K562 (cell line): Measurements from ENCODE around the gene ZP1. TPM values are rescaled to one million over a fixed set of nuclear protein-coding genes. Genes with fewer than 3 reads are reported as not detected.
A peak's percentile ranks its signal among the peaks of the same experiment; 100 is the strongest.

Experiments
- ATAC-seq: fragments of 200-7000 bp; cut with Tn5 transposase; 3 replicates; pipeline ENCODE4 v1.9.1; 2020; ENCODE audit warnings: moderate library complexity
- BruUV-seq: library from RNA; stranded (reverse); fragments of 400-500 nt; replicated peaks from 2 replicates; lab custom pipeline; 2021; lab: Mats Ljungman, UMichigan
- CTCF ChIA-PET: fragments of 300-600 bp; formaldehyde crosslinking; extraction: SDS; loops from one replicate; lab custom pipeline; 2021; ENCODE audit warnings: low intra/inter-chr PET ratio; lab: Yijun Ruan, JAX
- POLR2A ChIA-PET: fragments of 300-600, 350-650 bp; sonication (Branson Sonifier 250); formaldehyde crosslinking; extraction: SDS; loops from one replicate; lab custom pipeline; 2021; ENCODE audit warnings: antibody characterized with exemption, inconsistent platforms; lab: Yijun Ruan, JAX
- DNase-seq, 4 experiments: peaks; one replicate each; pipeline versions ENCODE4 v3.0.0 to v3.0.0-alpha.2; 2011 to 2018; ENCODE audit warnings: low spot score in 3 of 4, mixed read lengths in 3 of 4; ENCODE audit errors: extremely low read depth in 1 of 4
- FAIRE-seq: peaks from 2 replicates; lab custom pipeline; 2011; peaks lifted over from hg19 to GRCh38; lab: Jason Lieb, UNC
- H2AFZ ChIP-seq: 2 replicates; pipeline ENCODE4 v1.6.0; 2011; ENCODE audit warnings: low read depth, low read length, control low read depth, inconsistent platforms
- H3K27ac ChIP-seq: fragments of 200-600 bp; 3 replicates; pipeline ENCODE4 v1.8.0; 2011; ENCODE audit warnings: low read depth, mild to moderate bottlenecking, control low read depth, inconsistent platforms, low read length, moderate library complexity, mixed read lengths; ENCODE audit errors: extremely low read depth
- H3K27me3 ChIP-seq, 2 experiments: fragments of 300-600 bp in 1 of 2; 2 replicates in 1 of 2; 3 replicates in 1 of 2; pipeline versions ENCODE4 v1.6.0 to v1.8.0; 2011; ENCODE audit warnings: inconsistent platforms in 2 of 2, low read length in 2 of 2, mild to moderate bottlenecking in 1 of 2, mixed read lengths in 1 of 2, moderate library complexity in 1 of 2; ENCODE audit not compliant: control insufficient read depth in 2 of 2, insufficient read depth in 2 of 2
- H3K36me3 ChIP-seq: fragments of 300-600 bp; 3 replicates; pipeline ENCODE4 v1.8.0; 2011; ENCODE audit warnings: mild to moderate bottlenecking, low read length, inconsistent platforms; ENCODE audit not compliant: control insufficient read depth, insufficient read depth
- H3K4me1 ChIP-seq, 2 experiments: fragments of 200-600 bp in 1 of 2; replicated peaks in 1 of 2; 2 replicates in 1 of 2; 3 replicates in 1 of 2; pipeline versions ENCODE4 v1.5.1 to v1.8.0; 2011; ENCODE audit warnings: inconsistent platforms in 2 of 2, low read length in 2 of 2, mild to moderate bottlenecking in 1 of 2, mixed read lengths in 1 of 2, moderate library complexity in 1 of 2; ENCODE audit not compliant: control insufficient read depth in 2 of 2, insufficient read depth in 2 of 2
- H3K4me2 ChIP-seq: 2 replicates; pipeline ENCODE4 v1.6.1; 2011; ENCODE audit warnings: low read length, control low read depth, inconsistent platforms, mixed read lengths; ENCODE audit not compliant: insufficient read depth
- H3K4me3 ChIP-seq: fragments of 200-600 bp; sonication (generic), shearing (Covaris generic); 2 replicates; pipeline ENCODE4 v1.5.1; 2016; ENCODE audit warnings: control low read depth, inconsistent platforms
- H3K79me2 ChIP-seq: fragments of 200-600 bp; 3 replicates; pipeline ENCODE4 v1.8.0; 2011; ENCODE audit warnings: low read length, inconsistent platforms; ENCODE audit not compliant: control insufficient read depth, insufficient read depth
- H3K9ac ChIP-seq, 2 experiments: 2 replicates each; pipeline versions ENCODE4 v1.6.0 to v1.6.1; 2011; ENCODE audit warnings: low read depth in 2 of 2, low read length in 2 of 2, control low read depth in 1 of 2, inconsistent platforms in 1 of 2, mild to moderate bottlenecking in 1 of 2, mixed read lengths in 1 of 2; ENCODE audit not compliant: insufficient read depth in 1 of 2
- H3K9me1 ChIP-seq: one replicate; pipeline ENCODE4 v1.6.0; 2011; ENCODE audit warnings: inconsistent platforms, mild to moderate bottlenecking, low read length, moderate library complexity; ENCODE audit not compliant: control insufficient read depth, insufficient read depth
- H3K9me3 ChIP-seq: replicated peaks from 2 replicates; pipeline ENCODE4 v1.5.1; 2011; ENCODE audit warnings: low read depth, low read length, inconsistent platforms; ENCODE audit not compliant: control insufficient read depth, insufficient read depth
- H4K20me1 ChIP-seq: replicated peaks from 2 replicates; pipeline ENCODE4 v1.6.1; 2011; ENCODE audit warnings: low read length, inconsistent platforms, mixed read lengths; ENCODE audit not compliant: control insufficient read depth, insufficient read depth
- ARNT ChIP-seq, 2 experiments: fragments of 450-650 bp; IDR thresholded peaks; 2 replicates each; pipeline ENCODE4 v1.6.1; 2016; ENCODE audit warnings: mild to moderate bottlenecking in 1 of 2
- CAMTA2 ChIP-seq: fragments of 250-450 bp; sonication (Bioruptor Pico); conservative IDR thresholded peaks from 2 replicates; pipeline ENCODE4 v1.5.1; 2022
- CREM ChIP-seq: IDR thresholded peaks from 2 replicates; pipeline ENCODE4 v1.6.1; 2014; ENCODE audit warnings: antibody characterized with exemption, low read depth
- RAD21 ChIP-seq, 2 experiments: fragments of 250-450 bp in 1 of 2; fragments of 450-650 bp in 1 of 2; sonication (Bioruptor Pico) in 1 of 2; formaldehyde crosslinking in 1 of 2; IDR thresholded peaks in 1 of 2; conservative IDR thresholded peaks in 1 of 2; 2 replicates each; pipeline versions ENCODE4 v1.4.0 to v1.8.0; 2020 to 2022; ENCODE audit warnings: mild to moderate bottlenecking in 2 of 2, moderate library complexity in 1 of 2
- SMC3 ChIP-seq: conservative IDR thresholded peaks from 2 replicates; pipeline ENCODE4 v1.6.1; 2011; ENCODE audit warnings: low read depth, low read length, improper control_type of control experiment; ENCODE audit not compliant: insufficient read depth
- ZNF354B ChIP-seq: fragments of 250-450 bp; sonication (Bioruptor Pico); IDR thresholded peaks from 2 replicates; pipeline ENCODE4 v1.4.0; 2020
- WGBS: fragments of 100-300 bp; shearing (Covaris generic); methylation state at CpG from one replicate; pipeline ENCODE4 v1.1.6; 2016; ENCODE audit warnings: low coverage, mixed read lengths; ENCODE audit not compliant: insufficient coverage; ENCODE audit errors: missing lambda C conversion rate; 5-methylcytosine and 5-hydroxymethylcytosine counted together
- in situ Hi-C: fragments of 300-500 bp; cut with MboI; formaldehyde crosslinking; loops from 4 replicates; pipeline ENCODE4 v1.15.0; 2018; ENCODE audit warnings: inconsistent platforms, mixed read lengths
- intact Hi-C: fragments of 100-400 bp; cut with micrococcal nuclease; formaldehyde crosslinking; loops from 2 replicates; pipeline ENCODE4 v1.14.2; 2022
- polyA plus RNA-seq, 8 experiments: library from polyadenylated mRNA; depleted of rRNA in 4 of 8; stranded (reverse) in 5 of 8; unstranded in 3 of 8; fragments of >200 nt; fragmentation: Nextera tagmentation in 2 of 8; fragmentation: Illumina TruSeq in 1 of 8; extraction: Ambion mirVana in 2 of 8; extraction: Trizol in 1 of 8; gene quantifications; 2 replicates each; pipeline versions ENCODE4 v1.2.1 to v1.2.3, GENCODE V29; 2011 to 2014; ENCODE audit warnings: inconsistent platforms in 1 of 8, missing spikeins in 1 of 8
- total RNA-seq, 7 experiments: library from RNA; depleted of rRNA in 6 of 7; stranded (reverse); fragments of >200 nt in 6 of 7; fragmentation: Illumina TruSeq in 2 of 7; extraction: Trizol in 2 of 7; gene quantifications; 2 replicates each; pipeline versions ENCODE4 v1.2.1 to v1.2.3, GENCODE V29; 2011 to 2021; ENCODE audit warnings: low replicate concordance in 1 of 7
- TF ChIP-seq, protein P1 (sequence below), 3 experiments: IDR thresholded peaks in 2 of 3; conservative IDR thresholded peaks in 1 of 3; 2 replicates each; pipeline ENCODE4 v1.5.1; 2011 to 2012; ENCODE audit warnings: low read length in 3 of 3, mild to moderate bottlenecking in 3 of 3, control low read depth in 2 of 3, improper control_type of control experiment in 1 of 3, inconsistent platforms in 1 of 3, low read depth in 1 of 3, mixed read lengths in 1 of 3, moderate library complexity in 1 of 3; ENCODE audit not compliant: insufficient read depth in 2 of 3
- TF ChIP-seq, protein P2 (sequence below), 2 experiments: IDR thresholded peaks; 2 replicates each; pipeline ENCODE4 v1.6.1; 2012; ENCODE audit warnings: improper control_type of control experiment in 2 of 2, low read depth in 2 of 2, low read length in 2 of 2, borderline replicate concordance in 1 of 2
- TF ChIP-seq, protein P3 (sequence below): sonication (generic); formaldehyde crosslinking; IDR thresholded peaks from 2 replicates; pipeline ENCODE4 v1.8.1; 2023; ENCODE audit warnings: mild to moderate bottlenecking, missing genetic modification reagents

The ZP1 gene
- total and polyA plus RNA-seq, 9 of the 15 experiments (the other 6 are each of a cell fraction or from before 2014, with no cell fraction given) = 0.11 to 0.15 TPM; not detected in 7

DNA sequence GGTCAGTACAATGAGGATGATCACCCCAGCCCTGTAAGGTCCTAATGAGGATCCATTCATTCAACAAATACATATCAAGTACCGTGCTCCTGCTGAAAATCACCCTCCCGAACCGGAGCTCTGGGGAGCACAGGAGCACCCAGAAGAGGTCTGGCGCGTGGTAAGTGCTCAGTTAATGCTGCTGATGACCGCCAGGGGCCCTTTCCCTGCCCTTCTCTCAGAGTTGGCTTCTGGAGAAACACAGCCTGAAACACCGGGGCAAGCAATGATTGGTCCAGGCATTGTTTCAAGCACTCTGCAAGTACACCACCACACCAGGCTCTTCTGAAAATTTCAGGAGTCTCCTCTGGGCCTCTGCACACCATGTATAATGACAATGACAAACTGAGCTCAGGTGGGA, 29.2 kb upstream of the ZP1 start:
- BruUV-seq = no TSS peak
- no peaks in the 10 kb centered on the region for H3K9me3 ChIP-seq
- H3K79me2 ChIP-seq = peaks cover 13% of the 10 kb centered on the region
- H3K9ac ChIP-seq = peak overlapping the region in 1 of 2 experiments; percentile 50; a peak in 1 of 4 replicates
- no peak overlapping the region for H3K4me3 ChIP-seq
- no peaks in the 10 kb centered on the region for H3K9me1 ChIP-seq
- H3K27me3 ChIP-seq = no peaks in the 10 kb centered on the region
- peaks cover 19 to 27% of the 10 kb centered on the region in 2 experiments for H3K4me1 ChIP-seq
- ATAC-seq (peak; percentile 78), FAIRE-seq (peak; percentile 76), DNase-seq (peak; percentile 61 to 71 (median 67))
- no peaks in the 10 kb centered on the region for H3K36me3 ChIP-seq
- H3K27ac ChIP-seq = no peak overlapping the region
- H4K20me1 ChIP-seq = no peaks in the 10 kb centered on the region
- in situ Hi-C loops = loop anchor here (5.0 kb wide), 2 partner anchors 54 to 339 kb away; no protein-coding TSS in a partner anchor
- intact Hi-C loops = no loop called here
- CTCF ChIA-PET = interaction anchor here (1.2 kb wide), 1 partner anchor 61 kb away, joined by 3 read pairs; no protein-coding TSS in a partner anchor
- POLR2A ChIA-PET = interaction anchor here (0.6 to 1.7 kb wide), 6 partner anchors 10 to 276 kb away, joined by 3 to 6 read pairs (median 4); no protein-coding TSS in a partner anchor
- 22% methylated on average over 7 of the region's 7 CpGs for WGBS
- peak overlapping the region; percentile 71 for H2AFZ ChIP-seq
- no peak overlapping the region for H3K4me2 ChIP-seq
- TF ChIP-seq, protein P1, sequence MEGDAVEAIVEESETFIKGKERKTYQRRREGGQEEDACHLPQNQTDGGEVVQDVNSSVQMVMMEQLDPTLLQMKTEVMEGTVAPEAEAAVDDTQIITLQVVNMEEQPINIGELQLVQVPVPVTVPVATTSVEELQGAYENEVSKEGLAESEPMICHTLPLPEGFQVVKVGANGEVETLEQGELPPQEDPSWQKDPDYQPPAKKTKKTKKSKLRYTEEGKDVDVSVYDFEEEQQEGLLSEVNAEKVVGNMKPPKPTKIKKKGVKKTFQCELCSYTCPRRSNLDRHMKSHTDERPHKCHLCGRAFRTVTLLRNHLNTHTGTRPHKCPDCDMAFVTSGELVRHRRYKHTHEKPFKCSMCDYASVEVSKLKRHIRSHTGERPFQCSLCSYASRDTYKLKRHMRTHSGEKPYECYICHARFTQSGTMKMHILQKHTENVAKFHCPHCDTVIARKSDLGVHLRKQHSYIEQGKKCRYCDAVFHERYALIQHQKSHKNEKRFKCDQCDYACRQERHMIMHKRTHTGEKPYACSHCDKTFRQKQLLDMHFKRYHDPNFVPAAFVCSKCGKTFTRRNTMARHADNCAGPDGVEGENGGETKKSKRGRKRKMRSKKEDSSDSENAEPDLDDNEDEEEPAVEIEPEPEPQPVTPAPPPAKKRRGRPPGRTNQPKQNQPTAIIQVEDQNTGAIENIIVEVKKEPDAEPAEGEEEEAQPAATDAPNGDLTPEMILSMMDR (IDR thresholded peaks at IDR 0.05 in 2 of 3, conservative IDR thresholded peaks at IDR 0.05 in 1 of 3; ENCODE audit: insufficient read depth in 2 of 3, low read depth in 1 of 3, low read length in 3 of 3) = peak; percentile 67 to 74 (median 72)
- peak in 1 of 2 experiments; percentile 61; a peak in 2 of 4 replicates for TF ChIP-seq RAD21 (CRISPR knock-in tag; conservative IDR thresholded peaks at IDR 0.05 in 1 of 2, IDR thresholded peaks at IDR 0.05 in 1 of 2)
- no peak for TF ChIP-seq CAMTA2
- TF ChIP-seq ZNF354B = no peak
- peak; percentile 32; the same call in 1 of the 2 replicates for TF ChIP-seq SMC3
- no peak for TF ChIP-seq ARNT (IDR thresholded peaks at IDR 0.05)
- TF ChIP-seq, protein P2, sequence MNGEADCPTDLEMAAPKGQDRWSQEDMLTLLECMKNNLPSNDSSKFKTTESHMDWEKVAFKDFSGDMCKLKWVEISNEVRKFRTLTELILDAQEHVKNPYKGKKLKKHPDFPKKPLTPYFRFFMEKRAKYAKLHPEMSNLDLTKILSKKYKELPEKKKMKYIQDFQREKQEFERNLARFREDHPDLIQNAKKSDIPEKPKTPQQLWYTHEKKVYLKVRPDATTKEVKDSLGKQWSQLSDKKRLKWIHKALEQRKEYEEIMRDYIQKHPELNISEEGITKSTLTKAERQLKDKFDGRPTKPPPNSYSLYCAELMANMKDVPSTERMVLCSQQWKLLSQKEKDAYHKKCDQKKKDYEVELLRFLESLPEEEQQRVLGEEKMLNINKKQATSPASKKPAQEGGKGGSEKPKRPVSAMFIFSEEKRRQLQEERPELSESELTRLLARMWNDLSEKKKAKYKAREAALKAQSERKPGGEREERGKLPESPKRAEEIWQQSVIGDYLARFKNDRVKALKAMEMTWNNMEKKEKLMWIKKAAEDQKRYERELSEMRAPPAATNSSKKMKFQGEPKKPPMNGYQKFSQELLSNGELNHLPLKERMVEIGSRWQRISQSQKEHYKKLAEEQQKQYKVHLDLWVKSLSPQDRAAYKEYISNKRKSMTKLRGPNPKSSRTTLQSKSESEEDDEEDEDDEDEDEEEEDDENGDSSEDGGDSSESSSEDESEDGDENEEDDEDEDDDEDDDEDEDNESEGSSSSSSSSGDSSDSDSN (IDR thresholded peaks at IDR 0.05; ENCODE audit: borderline replicate concordance in 1 of 2, low read depth in 2 of 2, low read length in 2 of 2) = 0 out of 4 replicates have a peak, but pooled peaks of 1 of the 2 experiments have one; percentile 23
- TF ChIP-seq, protein P3, sequence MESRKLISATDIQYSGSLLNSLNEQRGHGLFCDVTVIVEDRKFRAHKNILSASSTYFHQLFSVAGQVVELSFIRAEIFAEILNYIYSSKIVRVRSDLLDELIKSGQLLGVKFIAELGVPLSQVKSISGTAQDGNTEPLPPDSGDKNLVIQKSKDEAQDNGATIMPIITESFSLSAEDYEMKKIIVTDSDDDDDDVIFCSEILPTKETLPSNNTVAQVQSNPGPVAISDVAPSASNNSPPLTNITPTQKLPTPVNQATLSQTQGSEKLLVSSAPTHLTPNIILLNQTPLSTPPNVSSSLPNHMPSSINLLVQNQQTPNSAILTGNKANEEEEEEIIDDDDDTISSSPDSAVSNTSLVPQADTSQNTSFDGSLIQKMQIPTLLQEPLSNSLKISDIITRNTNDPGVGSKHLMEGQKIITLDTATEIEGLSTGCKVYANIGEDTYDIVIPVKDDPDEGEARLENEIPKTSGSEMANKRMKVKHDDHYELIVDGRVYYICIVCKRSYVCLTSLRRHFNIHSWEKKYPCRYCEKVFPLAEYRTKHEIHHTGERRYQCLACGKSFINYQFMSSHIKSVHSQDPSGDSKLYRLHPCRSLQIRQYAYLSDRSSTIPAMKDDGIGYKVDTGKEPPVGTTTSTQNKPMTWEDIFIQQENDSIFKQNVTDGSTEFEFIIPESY (CRISPR knock-in tag) = 0 out of 2 replicates have a peak, but pooled peaks have one; percentile 22
- TF ChIP-seq CREM = 0 out of 2 replicates have a peak, but pooled peaks have one; percentile 8
